Calu3 (cell line): Measurements from ENCODE around the gene ZFP91. TPM values are rescaled to one million over a fixed set of nuclear protein-coding genes. Genes with fewer than 3 reads are reported as not detected.

Source experiments
- BruUV-seq: library from RNA; stranded (reverse); fragments of 400-500 nt; replicated peaks from 2 replicates; lab custom pipeline; 2021; lab: Mats Ljungman, UMichigan
- CTCF ChIA-PET: fragments of 300-600 bp; sonication (Branson Sonifier 250); formaldehyde crosslinking; loops from one replicate; lab custom pipeline; 2022; ENCODE audit warnings: antibody characterized with exemption; lab: Charles Lee
- DNase-seq: peaks from one replicate; pipeline ENCODE4 v3.0.0; 2022
- H3K27ac Mint-ChIP-seq: one replicate; pipeline ENCODE4 v1.8.0; 2022; ENCODE audit warnings: mixed read lengths; ENCODE audit not compliant: unreplicated experiment
- H3K27me3 Mint-ChIP-seq: one replicate; pipeline ENCODE4 v1.8.0; 2022; ENCODE audit warnings: mixed read lengths; ENCODE audit not compliant: unreplicated experiment
- H3K36me3 Mint-ChIP-seq: one replicate; pipeline ENCODE4 v1.8.0; 2022; ENCODE audit warnings: mild to moderate bottlenecking, moderate library complexity, mixed read lengths; ENCODE audit not compliant: insufficient read depth, unreplicated experiment
- H3K4me1 Mint-ChIP-seq: one replicate; pipeline ENCODE4 v1.8.0; 2022; ENCODE audit warnings: mild to moderate bottlenecking, low read depth, mixed read lengths; ENCODE audit not compliant: unreplicated experiment
- H3K4me3 Mint-ChIP-seq: one replicate; pipeline ENCODE4 v1.8.0; 2022; ENCODE audit warnings: mild to moderate bottlenecking, low read depth, moderate library complexity, mixed read lengths; ENCODE audit not compliant: unreplicated experiment
- H3K9me3 Mint-ChIP-seq: one replicate; pipeline ENCODE4 v1.8.0; 2022; ENCODE audit warnings: low read depth, mixed read lengths; ENCODE audit not compliant: unreplicated experiment
- CTCF ChIP-seq: fragments of 200-600 bp; IDR thresholded peaks from one replicate; pipeline ENCODE4 v1.8.0; 2022; ENCODE audit warnings: antibody characterized with exemption; ENCODE audit not compliant: unreplicated experiment
- intact Hi-C: fragments of 100-400 bp; cut with micrococcal nuclease; formaldehyde crosslinking; loops from one replicate; pipeline ENCODE4 v1.10.0; 2022; ENCODE audit not compliant: unreplicated experiment
- total RNA-seq: library from RNA; stranded (reverse); gene quantifications from 2 replicates; pipeline ENCODE4 v1.2.3, GENCODE V29; 2022

ZFP91 gene
- total RNA-seq, 1 experiment from 2014 or later: 61.5 TPM

DNA sequence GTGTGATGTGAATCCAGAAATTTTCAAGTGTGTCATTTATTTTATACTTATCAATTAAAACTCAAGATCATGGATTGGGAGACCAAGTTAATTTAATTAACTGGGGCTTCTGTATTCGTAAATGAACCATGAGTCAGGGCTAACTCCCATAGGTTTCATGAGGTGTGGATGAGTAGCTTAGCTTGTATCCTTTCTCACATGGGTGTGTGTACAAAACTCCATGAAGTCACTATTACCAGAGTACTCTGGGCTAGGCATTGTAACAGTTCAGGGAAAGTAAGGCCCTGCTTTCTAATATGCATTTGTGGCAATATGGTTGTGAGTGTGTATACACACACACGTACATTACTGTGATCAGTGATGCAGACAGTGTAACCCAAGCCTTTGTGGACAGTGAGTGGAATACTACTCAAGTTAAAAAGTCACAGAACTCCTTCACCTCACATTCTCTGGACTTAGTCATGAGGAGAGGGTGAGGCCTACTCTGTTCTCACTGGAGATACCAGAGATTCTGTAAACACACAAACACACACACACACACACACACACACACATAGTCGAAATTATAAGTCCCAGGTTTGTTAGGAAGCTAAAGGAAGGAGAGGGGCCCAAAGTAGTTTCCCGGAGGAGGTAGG lies 47.1 kb downstream of the ZFP91 start:
- no peaks in the 10 kb centered on the region for H3K27me3 Mint-ChIP-seq
- no peak for DNase-seq
- BruUV-seq: no TSS peak
- H3K9me3 Mint-ChIP-seq: no peaks in the 10 kb centered on the region
- H3K4me3 Mint-ChIP-seq: no peak overlapping the region
- CTCF ChIA-PET: interaction anchor here (0.5 kb wide), 1 partner anchor 892 kb away, joined by 3 read pairs; no protein-coding TSS in a partner anchor
- intact Hi-C loops: no loop called here
- no peak for TF ChIP-seq CTCF
- no peak overlapping the region for H3K27ac Mint-ChIP-seq
- peaks cover 35% of the 10 kb centered on the region for H3K36me3 Mint-ChIP-seq
- H3K4me1 Mint-ChIP-seq: peaks cover 24% of the 10 kb centered on the region

- H3K36me3 Mint-ChIP-seq: peaks cover 40% of the 10 kb centered on the region
- DNase-seq: no peak
- no peaks in the 10 kb centered on the region for H3K9me3 Mint-ChIP-seq
- H3K4me1 Mint-ChIP-seq: peaks cover 24% of the 10 kb centered on the region
- CTCF ChIA-PET: no interaction called here
- BruUV-seq: no TSS peak
- H3K27me3 Mint-ChIP-seq: no peaks in the 10 kb centered on the region
- no peak for TF ChIP-seq CTCF
- intact Hi-C loops: no loop called here
- H3K27ac Mint-ChIP-seq: peak overlapping the region; percentile 35
- H3K4me3 Mint-ChIP-seq: no peak overlapping the region
These were observed 48.1 kb downstream of the ZFP91 start for GRCh38 chr11:58626934-58627483.

DNA sequence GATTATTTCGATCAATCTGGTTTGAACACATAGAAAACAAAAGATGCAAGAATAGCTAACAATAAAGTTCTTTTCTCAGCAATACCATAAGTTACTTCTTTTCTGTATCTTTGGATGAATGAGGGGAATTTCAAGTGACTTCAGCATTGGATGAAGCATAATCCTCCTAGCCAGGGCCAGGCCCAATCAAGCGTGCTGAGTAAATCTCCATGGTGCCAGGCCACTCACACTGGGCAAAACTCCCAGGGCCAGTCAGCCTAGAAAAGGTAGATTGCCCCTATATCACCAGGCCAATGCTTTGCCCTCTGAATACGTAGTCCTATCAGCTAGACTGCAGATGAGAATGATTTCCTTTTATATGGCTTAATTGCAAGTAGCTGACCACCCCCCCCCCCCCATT lies 49.6 kb downstream of the ZFP91 start:
- no TSS peak for BruUV-seq
- H3K27ac Mint-ChIP-seq: no peak overlapping the region
- H3K36me3 Mint-ChIP-seq: peaks cover 27% of the 10 kb centered on the region
- H3K4me3 Mint-ChIP-seq: no peak overlapping the region
- no peak for TF ChIP-seq CTCF
- intact Hi-C loops: no loop called here
- CTCF ChIA-PET: no interaction called here
- no peaks in the 10 kb centered on the region for H3K27me3 Mint-ChIP-seq
- H3K4me1 Mint-ChIP-seq: peaks cover 24% of the 10 kb centered on the region
- H3K9me3 Mint-ChIP-seq: no peaks in the 10 kb centered on the region
- DNase-seq: no peak

- TF ChIP-seq CTCF: peak; percentile 35
- intact Hi-C loops: loop anchor here (1.0 kb wide), 2 partner anchors 53 to 158 kb away; no protein-coding TSS in a partner anchor
- H3K4me1 Mint-ChIP-seq: peaks cover 24% of the 10 kb centered on the region
- BruUV-seq: no TSS peak
- H3K4me3 Mint-ChIP-seq: no peak overlapping the region
- DNase-seq: peak; percentile 27
- H3K27ac Mint-ChIP-seq: no peak overlapping the region
- CTCF ChIA-PET: interaction anchor here (1.0 to 1.3 kb wide), 5 partner anchors 10 to 271 kb away, joined by 3 to 7 read pairs (median 5); no protein-coding TSS in a partner anchor
- H3K27me3 Mint-ChIP-seq: no peaks in the 10 kb centered on the region
- H3K9me3 Mint-ChIP-seq: no peaks in the 10 kb centered on the region
- H3K36me3 Mint-ChIP-seq: peaks cover 16% of the 10 kb centered on the region
These were observed 51.0 kb downstream of the ZFP91 start for GRCh38 chr11:58629857-58630256.
